Right kidney (tissue), 1 donor: ENCODE measurements around the gene KAT8.

Experiments used
- DNase-seq: peaks from one replicate; pipeline ENCODE4 v3.0.0-alpha.2; 2016

The KAT8 gene

DNA sequence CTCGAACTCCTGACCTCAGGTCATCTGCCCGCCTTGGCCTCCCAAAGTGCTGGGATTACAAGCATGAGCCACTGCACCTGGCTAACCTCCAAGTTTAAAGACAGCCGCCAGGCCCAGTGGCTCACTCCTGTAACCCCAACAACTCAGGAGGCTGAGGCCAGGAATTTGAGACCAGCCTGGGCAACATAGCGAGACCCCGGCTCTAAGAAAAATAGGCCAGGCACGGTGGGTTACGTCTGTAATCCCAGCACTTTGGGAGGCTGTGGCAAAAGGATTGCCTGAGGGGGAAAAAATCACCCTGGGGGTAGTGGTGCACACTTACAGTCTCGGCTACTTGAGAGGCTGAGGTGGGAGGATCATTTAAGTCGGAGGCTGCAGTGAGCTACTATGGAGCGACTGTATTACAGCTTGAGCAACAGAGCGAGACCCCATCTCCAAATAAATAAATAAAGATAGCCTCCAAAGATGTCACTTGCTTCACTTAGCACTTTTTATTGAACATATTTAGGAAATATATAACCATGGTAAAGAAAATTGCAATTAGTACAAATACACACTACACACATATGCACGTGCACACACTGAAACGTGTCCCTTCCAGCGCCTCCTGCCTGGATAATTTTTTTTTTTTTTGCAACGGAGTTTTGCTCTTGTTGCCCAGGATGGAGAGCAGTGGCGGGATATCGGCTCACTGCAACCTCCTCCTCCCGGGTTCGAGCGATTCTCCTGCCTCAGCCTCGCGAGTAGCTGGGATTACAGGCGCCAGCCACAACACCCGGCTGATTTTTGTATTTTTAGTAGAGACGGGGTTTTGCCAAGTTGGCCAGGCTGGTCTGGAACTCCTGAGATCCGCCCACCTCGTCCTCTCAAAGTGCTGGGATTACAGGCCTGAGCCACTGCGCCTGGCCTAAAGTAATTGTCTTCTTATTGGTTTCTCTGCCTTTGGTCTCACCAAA, 10.7 kb upstream of the KAT8 start:
- DNase-seq: no peak

DNA sequence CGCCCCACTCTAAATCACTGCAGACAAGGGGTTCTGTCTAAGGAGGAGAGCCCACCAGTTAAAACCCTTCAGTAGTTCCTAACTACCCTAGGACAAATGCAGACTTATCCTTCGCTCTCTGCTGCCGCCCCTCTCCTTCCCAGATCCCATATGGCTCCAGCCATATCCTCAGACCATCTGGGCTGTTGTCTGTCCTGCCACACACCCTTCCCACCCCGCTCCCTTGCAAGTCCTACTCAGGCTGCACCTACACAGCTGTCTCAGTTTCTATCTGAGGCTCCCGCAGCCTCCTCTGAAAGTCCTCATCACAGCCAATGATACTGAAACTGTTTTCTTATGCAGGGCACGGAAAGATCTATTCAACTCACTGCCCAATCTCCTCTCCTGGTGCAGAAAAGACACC, 10.0 kb upstream of the KAT8 start:
- no peak for DNase-seq

DNA sequence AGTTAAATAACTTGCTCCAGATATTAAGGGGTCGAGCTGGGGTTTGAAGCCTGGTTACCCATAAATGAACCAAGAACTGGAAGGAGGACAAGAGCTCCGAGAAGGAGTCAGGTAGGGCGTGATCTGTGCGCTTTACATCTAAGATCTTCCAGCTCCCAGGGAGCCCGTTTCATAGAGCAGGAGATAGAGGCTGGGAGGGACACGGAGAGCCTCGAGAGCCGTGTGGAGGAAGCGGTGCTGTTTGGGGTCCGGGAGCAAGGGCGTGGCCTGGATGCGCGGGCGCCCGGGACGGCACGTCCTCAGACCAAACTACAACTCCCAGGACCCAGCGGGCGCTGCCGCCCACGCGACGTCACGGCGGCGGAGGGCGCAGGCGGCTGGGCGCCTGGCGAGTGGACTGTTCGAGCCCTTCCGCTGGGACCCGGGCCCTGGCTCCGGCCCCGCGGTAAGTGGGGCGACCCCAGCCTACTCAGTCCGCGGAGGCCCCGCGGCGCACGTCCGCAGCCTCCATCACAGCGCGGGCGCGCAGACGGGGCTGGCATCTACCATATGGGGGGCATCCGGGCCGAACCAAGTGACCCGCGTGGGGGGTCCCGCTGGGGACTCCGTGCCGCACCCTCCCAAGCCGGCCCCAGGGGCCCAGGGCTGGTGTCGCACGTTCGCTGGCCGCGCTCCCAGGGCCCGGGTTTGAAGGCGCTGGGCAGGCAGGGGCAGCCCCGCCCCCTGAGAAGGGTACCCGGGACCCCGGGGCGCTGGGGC, 9.2 kb upstream of the KAT8 start, which contains the start of gene BCKDK:
TSS of gene BCKDK (plus strand) at position 352 of the 759 bp plus-strand sequence. CDS start 838 bp downstream, outside the sequence.
- peak; percentile 76 for DNase-seq

DNA sequence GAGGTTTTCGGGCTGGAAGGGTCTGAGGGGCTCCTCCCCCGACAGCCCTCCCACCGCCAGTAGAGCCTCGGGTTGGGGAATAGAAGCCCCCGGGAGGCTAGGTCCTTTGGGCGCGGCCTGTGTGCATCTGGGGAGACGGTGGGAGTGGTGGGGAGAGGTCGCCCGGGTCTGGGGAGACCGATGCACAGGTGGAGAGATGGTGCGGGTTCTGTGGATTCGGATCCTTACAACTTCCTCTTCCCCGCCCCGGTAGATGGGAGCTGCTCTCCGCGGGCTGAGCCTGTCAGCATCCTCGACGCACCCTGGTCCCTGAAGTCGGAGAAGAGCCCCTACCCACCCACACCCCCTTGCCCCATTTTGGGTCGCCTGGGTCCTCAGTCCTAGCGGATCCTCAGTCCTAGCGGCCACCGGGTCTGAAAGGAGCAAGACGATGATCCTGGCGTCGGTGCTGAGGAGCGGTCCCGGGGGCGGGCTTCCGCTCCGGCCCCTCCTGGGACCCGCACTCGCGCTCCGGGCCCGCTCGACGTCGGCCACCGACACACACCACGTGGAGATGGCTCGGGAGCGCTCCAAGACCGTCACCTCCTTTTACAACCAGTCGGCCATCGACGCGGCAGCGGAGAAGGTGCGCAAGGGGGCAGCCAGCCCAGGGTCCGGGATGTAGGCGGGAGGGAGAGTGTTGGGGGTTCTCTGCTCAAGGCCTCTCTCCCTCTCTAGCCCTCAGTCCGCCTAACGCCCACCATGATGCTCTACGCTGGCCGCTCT, 8.5 kb upstream of the KAT8 start:
- no peak for DNase-seq

- no peak for DNase-seq
Observed at GRCh38 chr16:31109622-31110021, 7.8 kb upstream of the KAT8 start.

GRCh38 chr16:31110106-31111034, 7.1 kb upstream of the KAT8 start:
- DNase-seq: no peak

GRCh38 chr16:31111881-31112466, 5.5 kb upstream of the KAT8 start:
- DNase-seq: no peak

GRCh38 chr16:31112711-31113110, 4.8 kb upstream of the KAT8 start:
- no peak for DNase-seq

DNA sequence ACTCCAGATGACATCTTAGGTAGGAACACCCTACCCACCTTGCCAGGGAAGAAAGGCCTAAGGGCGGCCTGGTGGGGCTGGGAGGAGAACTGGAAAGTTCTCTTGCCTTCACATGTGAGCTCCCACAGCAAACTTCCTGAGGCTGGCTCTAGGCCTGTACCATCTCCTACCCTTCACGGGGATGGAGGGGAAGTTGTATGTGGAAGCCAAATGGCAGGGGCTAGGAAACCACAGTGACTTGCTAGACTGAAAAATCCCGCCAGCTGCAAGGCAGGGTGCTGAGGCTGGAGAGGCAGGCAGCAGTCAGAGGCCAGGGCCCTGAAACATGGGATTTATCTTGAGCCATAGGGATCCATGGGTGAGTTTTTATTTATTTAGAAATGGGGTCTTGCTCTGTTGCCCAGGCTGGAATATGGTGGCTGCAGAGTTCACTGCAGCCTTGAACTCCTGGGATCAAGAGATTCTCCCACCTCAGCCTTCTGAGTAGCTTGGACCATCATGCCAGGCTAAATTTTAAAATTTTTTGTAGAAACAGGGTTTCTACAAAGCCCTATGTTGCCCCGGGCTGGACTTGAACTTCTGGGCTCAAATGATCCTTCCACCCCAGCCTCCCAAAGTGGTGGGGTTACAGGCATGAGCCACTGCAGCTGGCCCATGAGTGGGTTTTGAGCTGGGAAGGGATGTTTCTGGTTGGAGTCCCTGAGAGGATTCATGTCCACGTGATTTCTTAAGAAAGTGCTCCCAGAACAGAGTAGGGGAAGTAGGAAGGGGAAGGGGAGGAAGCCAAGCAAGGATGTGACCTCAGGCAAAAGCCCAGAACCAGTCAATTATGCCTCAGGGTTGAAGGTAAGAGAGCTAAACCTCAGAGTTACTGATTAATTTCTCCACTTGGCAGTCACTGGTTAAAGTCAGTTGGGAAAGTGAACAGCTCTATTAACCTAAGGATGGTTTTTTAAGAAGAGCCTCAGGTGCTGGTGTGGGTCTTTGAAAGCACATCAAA, 4.0 kb upstream of the KAT8 start:
- no peak for DNase-seq

DNA sequence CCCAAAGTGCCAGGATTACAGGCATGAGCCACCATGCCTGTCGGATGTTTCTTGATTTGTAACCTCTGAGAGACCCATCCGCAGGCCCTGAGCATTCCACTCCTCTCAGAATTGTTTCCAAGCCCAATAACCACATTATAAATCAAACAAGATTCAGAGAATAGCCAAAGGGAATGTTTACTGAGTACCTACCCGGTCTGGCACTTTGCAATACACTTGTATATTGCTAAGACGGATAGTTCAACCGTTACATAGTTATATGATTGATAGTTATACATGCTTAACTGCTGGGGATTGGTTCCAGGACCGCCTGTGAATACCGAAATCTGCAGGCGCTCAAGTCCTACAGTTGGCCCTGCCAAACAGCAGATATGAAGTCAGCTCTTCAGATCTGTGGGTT, 3.0 kb upstream of the KAT8 start:
- no peak for DNase-seq

- DNase-seq: no peak
Observed at GRCh38 chr16:31118223-31119155, 1.0 kb downstream of the KAT8 start.

DNA sequence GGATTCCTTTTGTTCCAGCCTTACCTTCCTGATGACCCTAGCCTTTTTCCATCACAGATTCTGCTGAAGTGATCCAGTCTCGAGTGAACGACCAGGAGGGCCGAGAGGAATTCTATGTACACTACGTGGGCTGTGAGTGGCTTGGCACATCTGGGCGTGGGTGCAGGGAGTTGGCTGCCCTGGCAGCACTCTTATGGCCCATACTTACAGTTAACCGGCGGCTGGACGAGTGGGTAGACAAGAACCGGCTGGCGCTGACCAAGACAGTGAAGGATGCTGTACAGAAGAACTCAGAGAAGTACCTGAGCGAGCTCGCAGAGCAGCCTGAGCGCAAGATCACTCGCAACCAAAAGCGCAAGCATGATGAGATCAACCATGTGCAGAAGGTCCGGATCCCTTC, 2.7 kb downstream of the KAT8 start:
- no peak for DNase-seq

GRCh38 chr16:31125844-31126243, 8.4 kb downstream of the KAT8 start:
- no peak for DNase-seq

GRCh38 chr16:31127182-31127581, 9.7 kb downstream of the KAT8 start:
- no peak for DNase-seq

GRCh38 chr16:31128711-31129567, 11.5 kb downstream of the KAT8 start:
- DNase-seq: no peak

DNA sequence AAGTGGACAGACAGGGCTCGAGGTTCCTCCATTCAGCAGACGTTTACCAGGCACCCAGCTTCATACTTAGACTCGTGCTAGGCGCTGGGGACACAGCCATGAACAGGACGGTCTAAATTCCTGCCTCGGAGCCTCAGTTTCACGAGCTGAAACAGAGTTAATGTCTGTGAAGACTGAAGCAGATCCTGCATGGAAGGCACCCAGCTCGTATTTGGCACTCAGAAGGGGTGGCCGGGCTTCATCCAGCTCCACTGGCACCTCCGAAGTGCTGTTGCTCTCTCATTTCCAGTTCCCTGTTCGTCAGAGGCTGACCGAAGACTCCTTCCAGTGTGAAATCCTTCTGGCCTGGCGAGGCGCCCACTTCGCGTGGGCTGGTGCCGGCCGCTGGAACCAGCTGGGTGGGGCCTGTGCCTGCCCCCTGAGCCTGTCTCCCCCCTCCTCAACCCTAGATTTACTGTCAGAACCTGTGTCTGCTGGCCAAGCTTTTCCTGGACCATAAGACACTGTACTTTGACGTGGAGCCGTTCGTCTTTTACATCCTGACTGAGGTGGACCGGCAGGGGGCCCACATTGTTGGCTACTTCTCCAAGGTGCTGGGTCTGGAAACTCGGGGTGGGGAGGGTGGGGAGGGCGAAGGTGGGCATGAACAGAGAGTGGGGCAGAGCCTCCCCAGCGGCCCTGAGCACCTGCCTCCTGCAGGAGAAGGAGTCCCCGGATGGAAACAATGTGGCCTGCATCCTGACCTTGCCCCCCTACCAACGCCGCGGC, 12.3 kb downstream of the KAT8 start:
- no peak for DNase-seq
